ENCODE results near the gene DNAH12.

DNAH12 gene

GRCh38 chr3:57257678-57258077 is 286.5 kb downstream of the DNAH12 start:
- DNase-seq (ENCODE audit: extremely low read depth in 1 of 2, low read depth in 1 of 2), result no peak

- no peak for DNase-seq (ENCODE audit: extremely low read depth in 1 of 2, low read depth in 1 of 2)
Observed at GRCh38 chr3:57256844-57257243, 287.3 kb downstream of the DNAH12 start.

- no peak for DNase-seq (ENCODE audit: extremely low read depth in 1 of 2, low read depth in 1 of 2)
Observed at GRCh38 chr3:57252404-57252803, 291.7 kb downstream of the DNAH12 start.

- DNase-seq (ENCODE audit: extremely low read depth in 1 of 2, low read depth in 1 of 2), result no peak
Observed at GRCh38 chr3:57244946-57245345, 299.2 kb downstream of the DNAH12 start.
